DND-41 (cell line): ENCODE measurements around the gene LCORL.

Experiments used
- CTCF ChIP-seq: IDR thresholded peaks from 2 replicates; pipeline ENCODE4 v1.5.1; 2012; ENCODE audit warnings: borderline replicate concordance, low read length, moderate library complexity, mild to moderate bottlenecking; ENCODE audit not compliant: poor library complexity, severe bottlenecking; ENCODE audit errors: extremely low read depth
- EZH2 ChIP-seq: IDR thresholded peaks from 3 replicates; pipeline ENCODE4 v1.6.1; 2012; ENCODE audit warnings: borderline replicate concordance, low read depth, mild to moderate bottlenecking, moderate library complexity, low read length, inconsistent platforms; ENCODE audit not compliant: severe bottlenecking

- TF ChIP-seq EZH2 = peak; percentile 96
- no peak for TF ChIP-seq CTCF
Observed at GRCh38 chr4:18021720-18022571, at the start of gene LCORL.
